ENCODE data around the gene BCL7B. TPM values are rescaled to one million over a fixed set of nuclear protein-coding genes. Genes with fewer than 3 reads are reported as not detected.

Gene BCL7B
- total and polyA plus RNA-seq, 2 of the 13 experiments (the other 11 are each of a cell fraction or from before 2014, with no cell fraction given) = 24.3 to 38.2 TPM

DNA sequence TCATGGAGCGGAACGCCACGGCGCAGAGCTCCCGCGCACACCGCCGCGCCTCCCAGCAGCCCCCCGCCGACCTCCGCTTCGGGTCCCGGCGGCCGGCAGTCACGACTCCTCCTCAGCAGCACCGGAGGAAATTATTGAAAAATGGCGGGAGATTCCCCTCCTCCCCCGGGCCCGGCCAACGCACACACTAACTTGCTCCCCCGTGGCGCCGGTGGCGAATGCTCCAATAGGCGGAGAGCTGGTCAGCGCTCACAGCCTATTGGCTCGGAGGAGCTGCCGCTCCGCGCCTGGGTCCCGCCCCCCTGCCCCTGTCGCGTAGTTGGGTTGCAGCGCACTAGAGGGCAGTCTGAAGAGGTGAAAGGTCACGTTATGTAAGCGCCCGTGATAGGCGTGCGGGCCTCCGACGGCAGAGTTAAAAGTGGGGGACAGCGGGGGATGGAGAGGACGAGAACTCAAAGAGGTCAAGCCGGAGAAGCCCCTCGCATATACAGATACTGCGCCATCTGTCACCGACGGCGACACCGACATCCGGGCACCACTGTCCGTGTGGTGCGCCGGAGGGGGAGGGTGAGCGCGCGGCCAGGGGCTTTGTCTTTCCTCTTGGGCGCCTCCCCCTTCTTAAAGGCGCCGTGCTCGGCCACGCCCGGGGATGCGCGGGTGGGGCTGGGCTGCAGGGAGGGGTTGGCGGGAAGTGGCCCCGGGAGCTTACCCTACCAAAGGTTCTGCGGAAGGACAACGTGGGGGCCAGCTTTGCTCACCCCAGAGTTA, 35.2 kb downstream of the BCL7B start, which contains the start of gene BAZ1B (continued):
- no peak for TF ChIP-seq ZNF318 (CRISPR knock-in tag; IDR thresholded peaks at IDR 0.05)
- TF ChIP-seq SRSF9 (IDR thresholded peaks at IDR 0.05; ENCODE audit: borderline replicate concordance, insufficient read depth, low read depth, low read length, poor library complexity, severe bottlenecking) = no peak
- TF ChIP-seq WIZ (CRISPR knock-in tag; IDR thresholded peaks at IDR 0.05) = no peak; the same call in 1 of the 2 replicates
- TF ChIP-seq KDM1A (CRISPR knock-in tag; IDR thresholded peaks at IDR 0.05) = no peak
- TF ChIP-seq ZNF101 (CRISPR knock-in tag; IDR thresholded peaks at IDR 0.05; ENCODE audit: borderline replicate concordance, low read depth) = no peak
- no peak for TF ChIP-seq CBX2 (IDR thresholded peaks at IDR 0.05; ENCODE audit: low read depth, low read length)
- no peak for TF ChIP-seq CBX2 (CRISPR knock-in tag; IDR thresholded peaks at IDR 0.05; ENCODE audit: low read depth)
- 0 out of 2 replicates have a peak, but pooled peaks have one; percentile 27 for TF ChIP-seq RCOR2 (CRISPR knock-in tag; IDR thresholded peaks at IDR 0.05)
- 0 out of 2 replicates have a peak, but pooled peaks have one; percentile 49 for TF ChIP-seq TMF1 (CRISPR knock-in tag; IDR thresholded peaks at IDR 0.05; ENCODE audit: low read depth)
- TF ChIP-seq, protein P1, sequence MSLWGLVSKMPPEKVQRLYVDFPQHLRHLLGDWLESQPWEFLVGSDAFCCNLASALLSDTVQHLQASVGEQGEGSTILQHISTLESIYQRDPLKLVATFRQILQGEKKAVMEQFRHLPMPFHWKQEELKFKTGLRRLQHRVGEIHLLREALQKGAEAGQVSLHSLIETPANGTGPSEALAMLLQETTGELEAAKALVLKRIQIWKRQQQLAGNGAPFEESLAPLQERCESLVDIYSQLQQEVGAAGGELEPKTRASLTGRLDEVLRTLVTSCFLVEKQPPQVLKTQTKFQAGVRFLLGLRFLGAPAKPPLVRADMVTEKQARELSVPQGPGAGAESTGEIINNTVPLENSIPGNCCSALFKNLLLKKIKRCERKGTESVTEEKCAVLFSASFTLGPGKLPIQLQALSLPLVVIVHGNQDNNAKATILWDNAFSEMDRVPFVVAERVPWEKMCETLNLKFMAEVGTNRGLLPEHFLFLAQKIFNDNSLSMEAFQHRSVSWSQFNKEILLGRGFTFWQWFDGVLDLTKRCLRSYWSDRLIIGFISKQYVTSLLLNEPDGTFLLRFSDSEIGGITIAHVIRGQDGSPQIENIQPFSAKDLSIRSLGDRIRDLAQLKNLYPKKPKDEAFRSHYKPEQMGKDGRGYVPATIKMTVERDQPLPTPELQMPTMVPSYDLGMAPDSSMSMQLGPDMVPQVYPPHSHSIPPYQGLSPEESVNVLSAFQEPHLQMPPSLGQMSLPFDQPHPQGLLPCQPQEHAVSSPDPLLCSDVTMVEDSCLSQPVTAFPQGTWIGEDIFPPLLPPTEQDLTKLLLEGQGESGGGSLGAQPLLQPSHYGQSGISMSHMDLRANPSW (CRISPR knock-in tag; IDR thresholded peaks at IDR 0.05; ENCODE audit: borderline replicate concordance) = peak; percentile 68; the same call in 1 of the 2 replicates
- TF ChIP-seq, protein P2, sequence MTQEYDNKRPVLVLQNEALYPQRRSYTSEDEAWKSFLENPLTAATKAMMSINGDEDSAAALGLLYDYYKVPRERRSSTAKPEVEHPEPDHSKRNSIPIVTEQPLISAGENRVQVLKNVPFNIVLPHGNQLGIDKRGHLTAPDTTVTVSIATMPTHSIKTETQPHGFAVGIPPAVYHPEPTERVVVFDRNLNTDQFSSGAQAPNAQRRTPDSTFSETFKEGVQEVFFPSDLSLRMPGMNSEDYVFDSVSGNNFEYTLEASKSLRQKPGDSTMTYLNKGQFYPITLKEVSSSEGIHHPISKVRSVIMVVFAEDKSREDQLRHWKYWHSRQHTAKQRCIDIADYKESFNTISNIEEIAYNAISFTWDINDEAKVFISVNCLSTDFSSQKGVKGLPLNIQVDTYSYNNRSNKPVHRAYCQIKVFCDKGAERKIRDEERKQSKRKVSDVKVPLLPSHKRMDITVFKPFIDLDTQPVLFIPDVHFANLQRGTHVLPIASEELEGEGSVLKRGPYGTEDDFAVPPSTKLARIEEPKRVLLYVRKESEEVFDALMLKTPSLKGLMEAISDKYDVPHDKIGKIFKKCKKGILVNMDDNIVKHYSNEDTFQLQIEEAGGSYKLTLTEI (CRISPR knock-in tag; conservative IDR thresholded peaks at IDR 0.05) = no peak
- TF ChIP-seq NCOA1 (CRISPR knock-in tag; IDR thresholded peaks at IDR 0.05) = no peak
- no peak for TF ChIP-seq SOX6 (IDR thresholded peaks at IDR 0.05)
- peak; percentile 87 for TF ChIP-seq SOX6 (CRISPR knock-in tag; IDR thresholded peaks at IDR 0.05)
- no peak for TF ChIP-seq HNRNPH1 (optimal IDR thresholded peaks at IDR 0.05; ENCODE audit: low read depth, low read length)
- no peak for TF ChIP-seq TBP (CRISPR knock-in tag; IDR thresholded peaks at IDR 0.05)
- peak; percentile 79; the same call in 1 of the 2 replicates for TF ChIP-seq ZMYM3 (CRISPR knock-in tag; IDR thresholded peaks at IDR 0.05)
